HCT116 (cell line): Measurements from ENCODE around the gene S100A7. TPM values are rescaled to one million over a fixed set of nuclear protein-coding genes. Genes with fewer than 3 reads are reported as not detected.

Source experiments
- ATAC-seq: fragments of 200-7000 bp; cut with Tn5 transposase; 2 replicates; pipeline ENCODE4 v1.9.1; 2020; ENCODE audit warnings: mild to moderate bottlenecking, moderate library complexity
- BruUV-seq: library from RNA; stranded (reverse); fragments of 400-500 nt; replicated peaks from 2 replicates; lab custom pipeline; 2021; lab: Mats Ljungman, UMichigan
- CTCF ChIA-PET: fragments of 300-600 bp; sonication (Branson Sonifier 250); formaldehyde crosslinking; loops from one replicate; lab custom pipeline; 2021; ENCODE audit warnings: antibody characterized with exemption; lab: Charles Lee
- POLR2A ChIA-PET: fragments of 300-600, 350-600 bp; sonication (Branson Sonifier 250); formaldehyde crosslinking; loops from one replicate; lab custom pipeline; 2021; ENCODE audit warnings: antibody characterized with exemption; lab: Charles Lee
- RAD21 ChIA-PET, 2 experiments: fragments of 300-600 bp; sonication (Branson Sonifier 250); formaldehyde crosslinking; loops; one replicate each; lab custom pipeline; 2023; ENCODE audit warnings: low total read pairs in 2 of 2; ENCODE audit not compliant: uncharacterized antibody in 2 of 2, unreplicated experiment in 2 of 2, low non-redundant PET in 1 of 2; lab: Charles Lee
- DNase-seq: peaks from one replicate; pipeline ENCODE4 v3.0.0-alpha.2; 2010; ENCODE audit warnings: low read depth, low spot score
- H2AFZ ChIP-seq: fragments of 200-600 bp; shearing (Covaris generic), sonication (generic); 2 replicates; pipeline ENCODE4 v1.6.1; 2017; ENCODE audit warnings: low read depth, mixed run types, mixed read lengths, antibody characterized with exemption, low read length; ENCODE audit not compliant: poor library complexity, severe bottlenecking
- H3K27ac ChIP-seq: 2 replicates; pipeline ENCODE4 v1.5.1; 2012; ENCODE audit warnings: low read depth, low read length
- H3K27me3 ChIP-seq: fragments of 200-600 bp; sonication (generic); 2 replicates; pipeline ENCODE4 v1.6.1; 2016; ENCODE audit warnings: mixed run types, low read length, mixed read lengths; ENCODE audit not compliant: insufficient read depth
- H3K36me3 ChIP-seq, 2 experiments: fragments of 200-500 bp in 1 of 2; fragments of 200-600 bp in 1 of 2; sonication (Bioruptor generic) in 1 of 2; sonication (generic) in 1 of 2; 2 replicates each; pipeline versions ENCODE4 v1.5.1 to v1.6.1; 2014 to 2016; ENCODE audit warnings: low read length in 2 of 2, inconsistent platforms in 1 of 2, mixed read lengths in 1 of 2, mixed run types in 1 of 2; ENCODE audit not compliant: insufficient read depth in 2 of 2, control insufficient read depth in 1 of 2
- H3K4me1 ChIP-seq, 2 experiments: fragments of 200-600 bp in 1 of 2; sonication (generic) in 1 of 2; 2 replicates each; pipeline versions ENCODE4 v1.5.1 to v1.6.1; 2012 to 2017; ENCODE audit warnings: low read length in 2 of 2, inconsistent platforms in 1 of 2, mild to moderate bottlenecking in 1 of 2, mixed read lengths in 1 of 2, mixed run types in 1 of 2, moderate library complexity in 1 of 2; ENCODE audit not compliant: insufficient read depth in 2 of 2, control insufficient read depth in 1 of 2
- H3K4me2 ChIP-seq: fragments of 200-600 bp; sonication (generic); 2 replicates; pipeline ENCODE4 v1.6.1; 2017; ENCODE audit warnings: mixed run types, low read length, mixed read lengths
- H3K4me3 ChIP-seq, 2 experiments: fragments of 200-600 bp in 1 of 2; sonication (generic) in 1 of 2; replicated peaks in 1 of 2; 2 replicates each; pipeline ENCODE4 v1.5.1; 2011 to 2016; ENCODE audit warnings: low read length in 2 of 2, control low read depth in 1 of 2, low read depth in 1 of 2, mild to moderate bottlenecking in 1 of 2, mixed read lengths in 1 of 2, mixed run types in 1 of 2
- H3K79me2 ChIP-seq: fragments of 200-600 bp; sonication (generic); 2 replicates; pipeline ENCODE4 v1.6.1; 2017; ENCODE audit warnings: mild to moderate bottlenecking, mixed run types, low read length, moderate library complexity, mixed read lengths; ENCODE audit not compliant: insufficient read depth
- H3K9ac ChIP-seq: fragments of 200-600 bp; sonication (generic); 2 replicates; pipeline ENCODE4 v1.6.1; 2016; ENCODE audit warnings: low read length, mixed read lengths
- H3K9me2 ChIP-seq: fragments of 200-600 bp; sonication (generic), shearing (Covaris generic); 2 replicates; pipeline ENCODE4 v1.6.1; 2017; ENCODE audit warnings: mixed run types, mild to moderate bottlenecking, moderate library complexity; ENCODE audit not compliant: insufficient read depth
- H3K9me3 ChIP-seq, 2 experiments: fragments of 200-500 bp in 1 of 2; fragments of 200-600 bp in 1 of 2; sonication (Bioruptor generic) in 1 of 2; sonication (generic) in 1 of 2; 2 replicates each; pipeline ENCODE4 v1.6.1; 2014 to 2017; ENCODE audit warnings: low read length in 2 of 2, mixed read lengths in 2 of 2, inconsistent platforms in 1 of 2, low read depth in 1 of 2, mild to moderate bottlenecking in 1 of 2, mixed run types in 1 of 2, moderate library complexity in 1 of 2; ENCODE audit not compliant: control insufficient read depth in 1 of 2, insufficient read depth in 1 of 2
- H4K20me1 ChIP-seq: fragments of 200-600 bp; sonication (generic), shearing (Covaris generic); 2 replicates; pipeline ENCODE4 v1.6.1; 2017; ENCODE audit warnings: mixed run types, mild to moderate bottlenecking, moderate library complexity; ENCODE audit not compliant: insufficient read depth
- ATF3 ChIP-seq: IDR thresholded peaks from 2 replicates; pipeline ENCODE4 v1.6.1; 2012
- CBX3 ChIP-seq: IDR thresholded peaks from 2 replicates; pipeline ENCODE4 v1.6.1; 2012; ENCODE audit warnings: low read depth
- EGR1 ChIP-seq: IDR thresholded peaks from 2 replicates; pipeline ENCODE4 v1.6.1; 2012; ENCODE audit warnings: low read depth
- ELF1 ChIP-seq: IDR thresholded peaks from 2 replicates; pipeline ENCODE4 v1.6.1; 2012; ENCODE audit warnings: low read depth, borderline replicate concordance
- EZH2 ChIP-seq: fragments of 200-600 bp; sonication (generic); IDR thresholded peaks from 2 replicates; pipeline ENCODE4 v1.6.1; 2017; ENCODE audit warnings: antibody characterized with exemption, mixed run types
- EZH2phosphoT487 ChIP-seq: fragments of 200-600 bp; IDR thresholded peaks from 2 replicates; pipeline ENCODE4 v1.6.1; 2018; ENCODE audit warnings: antibody characterized with exemption, borderline replicate concordance
- JUND ChIP-seq: IDR thresholded peaks from 2 replicates; pipeline ENCODE4 v1.6.1; 2012
- MAX ChIP-seq: IDR thresholded peaks from 2 replicates; pipeline ENCODE4 v1.6.1; 2012
- POLR2A ChIP-seq: IDR thresholded peaks from 2 replicates; pipeline ENCODE4 v1.7.0; 2011; ENCODE audit warnings: borderline replicate concordance; ENCODE audit not compliant: insufficient read depth, insufficient read length; ENCODE audit errors: extremely low read depth
- RAD21 ChIP-seq: IDR thresholded peaks from 2 replicates; pipeline ENCODE4 v1.6.1; 2012; ENCODE audit warnings: low read depth, mild to moderate bottlenecking
- SIN3A ChIP-seq: IDR thresholded peaks from 2 replicates; pipeline ENCODE4 v1.6.1; 2012; ENCODE audit warnings: low read depth
- ZBTB33 ChIP-seq: IDR thresholded peaks from 2 replicates; pipeline ENCODE4 v1.6.1; 2011; ENCODE audit warnings: mild to moderate bottlenecking, low read length, moderate library complexity; ENCODE audit not compliant: insufficient replicate concordance; ENCODE audit errors: extremely low read depth
- ZFX ChIP-seq: fragments of 450-650 bp; IDR thresholded peaks from 2 replicates; pipeline ENCODE4 v1.6.1; 2017
- intact Hi-C: fragments of 100-400 bp; cut with micrococcal nuclease; formaldehyde crosslinking; loops from 2 replicates; pipeline ENCODE4 v1.10.0; 2022
- total RNA-seq: library from RNA; stranded (reverse); gene quantifications from one replicate; pipeline ENCODE4 v1.2.1, GENCODE V29; 2021; ENCODE audit not compliant: unreplicated experiment

The S100A7 gene
- total RNA-seq, 1 experiment from 2014 or later: not detected

- no peaks in the 10 kb centered on the region for H3K9me3 ChIP-seq
- no peak for ATAC-seq
- no peaks in the 10 kb centered on the region for H3K36me3 ChIP-seq
- POLR2A ChIA-PET: no interaction called here
- H3K4me3 ChIP-seq: no peak overlapping the region
- DNase-seq: no peak
- H3K9ac ChIP-seq: no peak overlapping the region
- no peak overlapping the region for H2AFZ ChIP-seq
- TF ChIP-seq JUND: no peak
- no peak for TF ChIP-seq MAX
- TF ChIP-seq SIN3A: no peak
- TF ChIP-seq ZBTB33: no peak
- no peak for TF ChIP-seq POLR2A
- no peak for TF ChIP-seq ELF1
- no peak for TF ChIP-seq ATF3
- no peak for TF ChIP-seq EZH2
- no peak for TF ChIP-seq CBX3
- no peak for TF ChIP-seq ZFX
- TF ChIP-seq EGR1: no peak
- TF ChIP-seq EZH2phosphoT487: no peak
- no peak for TF ChIP-seq RAD21
- no peak overlapping the region for H3K27ac ChIP-seq
- H4K20me1 ChIP-seq: no peaks in the 10 kb centered on the region
- H3K79me2 ChIP-seq: no peaks in the 10 kb centered on the region
- intact Hi-C loops: no loop called here
- H3K4me2 ChIP-seq: no peak overlapping the region
- no peaks in the 10 kb centered on the region for H3K9me2 ChIP-seq
- CTCF ChIA-PET: no interaction called here
- H3K4me1 ChIP-seq: no peaks in the 10 kb centered on the region
- RAD21 ChIA-PET: no interaction called here
- no TSS peak for BruUV-seq
- H3K27me3 ChIP-seq: peaks cover 30% of the 10 kb centered on the region
Measured at GRCh38 chr1:153478692-153479618, 18.5 kb upstream of the S100A7 start.
